Measurements from ENCODE around the gene CCER1.

GRCh38 chr12:90963946-90964345 lies 9.0 kb upstream of the CCER1 start:
- TF ChIP-seq CTCF (IDR thresholded peaks at IDR 0.05): no peak
- TF ChIP-seq POLR2A (IDR thresholded peaks at IDR 0.05): no peak

All from thyroid gland (tissue), 4 donors.